IPS DF 4.7 (cell line): ENCODE results near the gene TPRN.

Experiments
- DNase-seq: peaks from one replicate; pipeline ENCODE4 v3.0.0-alpha.2; 2013; ENCODE audit warnings: low spot score; ENCODE audit errors: extremely low read depth

Gene TPRN

GRCh38 chr9:137236936-137237421 lies 36.4 kb upstream of the TPRN start:
- DNase-seq = no peak

DNA sequence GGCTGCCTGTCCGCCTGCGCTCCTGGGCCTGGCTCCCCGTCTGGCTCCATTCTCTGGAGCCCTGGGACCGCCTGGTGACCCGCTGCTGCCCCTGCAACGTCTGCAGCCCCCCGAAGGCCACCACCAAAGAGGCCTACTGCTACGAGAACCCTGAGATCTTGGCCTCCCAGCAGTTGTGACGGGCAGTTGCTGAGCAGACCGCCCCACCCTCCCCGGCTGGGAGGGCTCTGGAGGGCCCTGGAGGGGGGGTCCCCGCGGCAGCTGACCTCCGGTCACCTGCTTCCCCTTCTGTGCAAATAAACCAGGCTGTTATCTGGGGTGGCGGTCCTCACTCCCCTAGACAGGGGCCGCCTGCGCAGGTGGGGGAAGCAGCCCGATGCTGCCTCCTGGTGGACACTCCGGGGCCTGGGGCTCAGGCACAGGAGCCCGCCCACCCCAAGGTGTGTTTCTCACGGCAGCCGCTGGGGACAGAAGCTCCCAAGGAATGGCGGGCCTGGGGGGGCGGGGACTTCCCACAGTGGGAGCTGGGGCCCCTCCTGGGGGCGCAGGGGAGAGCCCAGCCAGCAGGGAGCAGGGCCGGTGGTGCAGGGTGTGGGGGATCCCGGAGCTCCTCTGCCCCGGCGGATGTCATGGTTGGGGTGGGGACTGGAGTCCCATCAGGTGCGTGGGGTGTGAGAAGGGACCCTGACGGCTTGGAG lies 35.8 kb upstream of the TPRN start:
- DNase-seq = no peak

- DNase-seq = no peak
Measured at GRCh38 chr9:137235424-137236237, 35.1 kb upstream of the TPRN start.

DNA sequence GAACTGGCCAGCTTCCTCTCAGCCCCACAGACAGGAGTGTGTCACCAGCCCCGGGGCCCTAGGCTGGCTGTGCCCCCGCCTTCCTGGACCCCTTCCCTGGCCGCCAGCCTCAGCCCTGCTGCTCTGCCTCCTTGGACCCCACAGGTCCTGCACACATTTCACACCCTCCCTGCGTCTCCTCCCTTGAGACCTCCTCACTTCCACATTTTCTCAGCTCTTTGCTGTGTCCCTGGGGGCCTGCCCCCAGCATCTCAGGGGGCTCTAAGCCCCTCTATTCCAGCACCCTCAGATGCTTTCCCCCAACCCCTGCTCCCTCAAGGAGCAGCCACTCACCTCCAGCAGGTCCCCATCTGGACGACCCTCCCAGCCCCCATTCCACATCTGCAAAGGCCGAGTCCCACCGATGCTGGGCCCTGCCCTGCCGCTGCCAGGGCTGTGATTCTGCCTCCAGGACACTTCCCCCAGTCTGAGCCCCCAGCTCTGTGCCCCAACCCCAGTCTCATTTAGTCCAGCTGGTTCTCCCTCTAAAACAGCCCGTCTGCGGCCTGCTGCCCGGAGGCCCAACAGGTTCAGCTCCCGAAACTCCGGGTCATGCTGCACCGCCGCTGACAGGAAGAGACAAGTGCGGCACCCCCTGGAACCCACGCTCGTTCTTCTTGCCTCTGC lies 34.4 kb upstream of the TPRN start:
- DNase-seq = no peak

DNA sequence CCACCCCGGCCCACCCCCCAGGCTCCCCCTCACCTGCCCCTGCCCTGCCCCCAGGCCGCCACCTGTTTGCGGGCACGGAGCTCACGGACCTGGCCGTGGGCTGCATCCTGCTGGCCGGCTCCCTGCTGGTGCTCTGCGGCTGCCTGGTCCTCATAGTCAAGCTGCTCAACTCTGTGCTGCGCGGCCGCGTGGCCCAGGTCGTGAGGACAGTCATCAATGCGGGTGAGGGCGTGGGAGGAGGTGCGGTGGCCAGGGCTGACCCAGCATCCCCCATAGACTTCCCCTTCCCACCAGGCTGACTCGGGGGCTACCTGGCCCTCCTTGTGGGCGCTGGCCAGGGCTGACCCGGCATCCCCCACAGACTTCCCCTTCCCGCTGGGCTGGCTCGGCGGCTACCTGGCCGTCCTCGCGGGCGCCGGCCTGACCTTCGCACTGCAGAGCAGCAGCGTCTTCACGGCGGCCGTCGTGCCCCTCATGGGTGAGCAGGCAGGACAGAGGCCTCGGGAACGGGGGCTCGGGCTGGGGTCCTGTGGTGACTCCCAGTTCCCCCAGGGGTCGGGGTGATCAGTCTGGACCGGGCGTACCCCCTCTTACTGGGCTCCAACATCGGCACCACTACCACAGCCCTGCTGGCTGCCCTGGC lies 33.6 kb upstream of the TPRN start:
- DNase-seq = no peak

DNA sequence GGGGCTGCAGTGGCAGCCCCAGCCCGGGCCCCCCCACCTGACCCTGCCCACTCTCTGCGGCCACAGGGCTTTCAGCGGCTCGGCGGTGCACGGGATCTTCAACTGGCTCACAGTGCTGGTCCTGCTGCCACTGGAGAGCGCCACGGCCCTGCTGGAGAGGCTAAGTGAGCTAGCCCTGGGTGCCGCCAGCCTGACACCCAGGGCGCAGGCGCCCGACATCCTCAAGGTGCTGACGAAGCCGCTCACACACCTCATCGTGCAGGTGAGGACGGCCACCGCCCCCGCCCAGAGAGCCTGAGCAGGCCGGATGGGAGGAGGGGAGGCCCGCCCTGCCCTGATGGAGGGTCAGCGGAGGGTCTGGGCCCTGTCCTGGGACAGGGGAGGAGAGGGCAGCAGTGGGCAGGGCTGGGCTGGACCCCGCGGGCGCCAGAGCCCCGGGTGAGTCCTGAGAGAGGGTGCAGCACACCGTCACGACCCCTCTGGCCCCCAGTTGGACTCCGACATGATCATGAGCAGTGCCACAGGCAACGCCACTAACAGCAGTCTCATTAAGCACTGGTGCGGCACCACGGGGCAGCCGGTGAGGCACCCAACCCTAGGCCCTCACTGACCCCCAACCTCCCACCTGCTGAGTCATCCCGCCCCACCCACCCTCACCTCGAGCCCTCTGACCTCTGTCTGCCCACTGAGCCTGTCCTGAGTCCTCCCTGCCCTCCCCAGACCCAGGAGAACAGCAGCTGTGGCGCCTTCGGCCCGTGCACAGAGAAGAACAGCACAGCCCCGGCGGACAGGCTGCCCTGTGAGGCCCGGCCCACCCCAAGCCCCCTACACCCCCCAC lies 32.8 kb upstream of the TPRN start:
- DNase-seq = no peak

DNA sequence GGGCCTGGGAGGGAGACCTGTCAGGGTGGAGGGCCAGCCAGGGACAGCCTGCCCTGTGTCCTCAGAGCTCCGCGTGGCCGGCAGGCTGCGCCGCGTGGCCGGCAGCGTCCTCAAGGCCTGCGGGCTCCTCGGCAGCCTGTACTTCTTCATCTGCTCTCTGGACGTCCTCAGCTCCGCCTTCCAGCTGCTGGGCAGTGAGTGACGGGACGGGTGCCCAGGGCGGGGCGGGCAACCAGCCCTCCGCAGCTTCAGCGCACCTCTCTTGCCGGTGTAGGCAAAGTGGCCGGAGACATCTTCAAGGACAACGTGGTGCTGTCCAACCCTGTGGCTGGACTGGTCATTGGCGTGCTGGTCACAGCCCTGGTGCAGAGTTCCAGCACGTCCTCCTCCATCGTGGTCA lies 32.0 kb upstream of the TPRN start:
- no peak for DNase-seq

GRCh38 chr9:137232101-137232500 lies 31.6 kb upstream of the TPRN start:
- DNase-seq = no peak

GRCh38 chr9:137231372-137232039 lies 31.0 kb upstream of the TPRN start:
- DNase-seq = no peak

DNA sequence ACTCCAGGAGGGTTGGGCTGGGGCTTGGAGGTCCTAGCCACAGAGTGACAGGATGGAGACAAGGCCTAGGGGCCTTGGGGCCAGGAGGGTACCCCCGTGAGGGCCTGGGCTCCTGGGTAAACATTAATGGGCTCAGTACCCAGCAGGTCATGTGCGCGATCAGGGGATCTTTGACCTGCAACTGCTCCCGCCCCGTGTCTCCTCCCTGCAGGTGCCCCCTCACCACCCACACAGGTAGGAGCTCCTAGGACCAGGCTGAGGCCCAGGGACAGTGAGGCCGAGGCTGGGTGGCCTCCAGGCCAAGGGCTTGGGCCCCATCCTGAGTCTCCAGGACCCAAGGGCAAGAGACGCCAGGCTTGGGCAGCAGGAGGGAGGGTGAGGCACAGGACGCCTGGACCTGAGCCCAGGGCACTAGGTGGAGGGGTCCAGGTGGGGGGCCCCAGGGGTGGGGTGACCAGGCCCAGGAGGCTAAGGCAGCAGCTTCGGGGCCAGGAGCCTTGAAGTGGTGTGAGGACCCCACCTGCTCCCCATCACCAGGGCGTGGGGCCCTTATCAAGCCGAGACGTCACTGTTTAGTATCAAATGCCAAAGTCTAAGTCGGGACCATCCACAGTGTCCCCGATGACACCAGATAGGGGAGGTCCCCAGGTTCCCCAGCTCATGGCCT lies 30.3 kb upstream of the TPRN start, which contains the start of gene SLC34A3:
SLC34A3 (plus strand) TSS at position 197 of the 667 bp plus-strand sequence. CDS start 802 bp downstream, outside the sequence.
- DNase-seq = no peak

DNA sequence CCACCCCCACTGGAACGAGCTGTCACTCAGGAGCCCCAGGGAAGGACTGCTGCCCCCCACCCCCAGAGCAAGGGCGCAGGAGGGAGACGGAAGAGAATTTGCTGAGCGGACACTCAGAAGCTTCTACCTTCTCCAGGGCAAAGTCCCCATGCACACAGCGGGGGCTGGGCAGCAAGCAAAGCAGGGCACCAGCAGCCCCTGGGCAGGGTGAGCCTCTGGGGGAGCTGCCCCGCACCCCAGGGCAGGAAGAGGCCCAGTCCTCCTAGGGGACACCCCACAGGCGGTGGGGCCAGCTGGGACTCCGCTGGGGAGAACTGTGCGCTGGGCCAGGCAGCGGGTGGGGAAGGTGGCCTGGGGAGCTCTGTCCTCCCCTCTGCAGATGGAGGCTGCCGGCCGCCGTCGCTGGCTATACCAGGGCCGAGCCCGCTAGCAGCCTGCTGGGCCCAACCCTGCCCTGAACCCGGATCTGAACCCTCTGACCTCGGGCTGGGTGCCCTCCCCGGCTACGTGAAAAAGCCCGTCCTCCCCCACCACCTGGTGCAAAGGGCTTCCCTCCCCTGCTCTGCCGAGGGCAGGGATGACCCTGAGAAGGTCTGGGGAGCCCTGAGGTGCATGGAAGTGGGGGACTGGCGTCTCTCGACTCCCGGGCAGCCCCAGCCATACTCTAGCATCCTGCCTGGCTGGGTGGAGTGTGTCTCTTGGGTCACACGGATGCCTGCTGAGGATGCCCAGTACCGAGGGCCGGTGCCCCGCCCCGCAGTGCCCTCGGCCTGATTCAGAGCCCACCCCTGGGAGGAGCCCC lies 29.6 kb upstream of the TPRN start:
- DNase-seq = no peak

- DNase-seq = no peak
Measured at GRCh38 chr9:137228968-137229896, 28.7 kb upstream of the TPRN start.

GRCh38 chr9:137228506-137228967 lies 28.0 kb upstream of the TPRN start:
- DNase-seq = no peak

DNA sequence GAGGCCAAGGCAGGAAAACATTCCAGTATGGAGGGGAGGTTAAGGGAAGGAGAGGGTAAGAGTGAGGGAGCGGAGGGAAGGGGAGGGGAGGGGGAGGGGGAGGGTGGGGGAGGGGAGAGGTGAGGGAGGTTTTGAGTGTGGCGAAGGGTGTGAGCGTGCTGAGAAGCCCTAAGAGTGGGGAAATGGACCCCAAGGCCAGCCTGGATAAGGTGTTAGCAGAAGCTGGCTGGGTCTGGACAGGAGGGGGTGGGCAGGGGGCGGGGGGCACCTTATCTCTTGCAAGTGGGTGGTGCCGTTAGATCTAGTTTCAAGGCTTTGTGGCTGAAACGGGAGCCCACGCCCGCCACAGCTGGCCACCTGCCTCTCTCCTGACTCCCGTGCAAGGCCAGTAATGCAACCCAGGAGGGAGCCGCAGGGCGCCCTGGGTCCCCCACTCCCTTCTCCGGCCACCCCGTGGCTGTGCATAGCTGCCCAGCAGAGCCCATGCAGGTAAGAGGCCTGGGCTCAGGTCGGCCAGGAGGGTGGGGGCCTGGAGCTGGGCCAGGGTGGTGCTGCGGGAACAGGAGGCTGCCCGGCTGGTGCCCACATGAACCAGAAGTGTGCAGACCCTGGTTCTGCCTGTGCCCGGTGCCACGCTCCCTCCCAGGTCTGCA lies 27.4 kb upstream of the TPRN start:
- no peak for DNase-seq

DNA sequence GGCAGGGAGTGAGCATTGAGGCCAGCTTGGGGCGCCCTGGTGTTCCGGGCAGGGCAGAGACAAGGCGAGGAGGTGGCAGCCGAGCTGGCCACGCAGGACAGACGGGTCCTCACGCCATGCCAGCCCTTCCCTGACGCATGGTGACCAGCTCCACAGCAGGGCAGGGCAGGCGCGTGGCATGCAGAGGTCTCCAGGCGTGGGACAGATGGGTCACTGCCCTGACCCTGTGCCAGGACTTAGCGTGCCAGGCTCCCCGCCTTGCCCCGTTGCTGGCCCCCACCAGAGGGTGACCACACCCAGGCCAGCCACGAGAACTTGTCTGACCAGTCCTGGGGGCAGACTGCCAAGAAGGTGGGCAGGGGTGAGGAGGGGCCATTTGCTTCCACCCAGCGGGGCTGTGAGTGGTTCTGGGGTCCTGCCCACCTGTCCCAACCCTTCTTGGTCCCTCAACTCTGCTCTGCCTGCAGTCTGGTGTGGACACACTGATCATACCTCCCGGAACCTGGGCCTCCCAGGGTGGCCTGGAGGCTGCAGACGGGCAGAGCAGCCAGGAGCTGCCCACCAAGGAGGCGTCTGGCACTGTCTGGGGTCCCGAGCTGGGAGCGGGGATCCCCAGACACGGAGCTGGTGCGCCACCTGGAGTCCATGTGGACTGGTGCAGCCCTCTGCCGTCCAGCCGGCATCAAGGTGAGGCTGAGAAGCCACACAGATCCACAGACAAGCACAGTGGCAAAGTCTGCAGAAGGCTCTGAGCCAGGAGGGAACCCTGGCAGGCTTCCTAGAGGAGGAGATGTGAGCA lies 26.7 kb upstream of the TPRN start, which contains the start of gene RNF224:
RNF224 (plus strand) TSS at position 449 of the 799 bp plus-strand sequence. CDS start 834 bp downstream, outside the sequence.
- DNase-seq = no peak
